GM19463 (cell line): ENCODE results near the gene DDX3X.
"Not testable (repeated sequence)": the region's sequence is repeated elsewhere in the genome, so short reads cannot be mapped to it uniquely, and the experiment has no call there.

Experiments
- ATAC-seq: cut with Tn5 transposase; IDR thresholded peaks from one replicate; pipeline ENCODE4 v1.9.1; 2021; ENCODE audit warnings: mild to moderate bottlenecking, moderate library complexity; ENCODE audit not compliant: unreplicated experiment

DDX3X gene

DNA sequence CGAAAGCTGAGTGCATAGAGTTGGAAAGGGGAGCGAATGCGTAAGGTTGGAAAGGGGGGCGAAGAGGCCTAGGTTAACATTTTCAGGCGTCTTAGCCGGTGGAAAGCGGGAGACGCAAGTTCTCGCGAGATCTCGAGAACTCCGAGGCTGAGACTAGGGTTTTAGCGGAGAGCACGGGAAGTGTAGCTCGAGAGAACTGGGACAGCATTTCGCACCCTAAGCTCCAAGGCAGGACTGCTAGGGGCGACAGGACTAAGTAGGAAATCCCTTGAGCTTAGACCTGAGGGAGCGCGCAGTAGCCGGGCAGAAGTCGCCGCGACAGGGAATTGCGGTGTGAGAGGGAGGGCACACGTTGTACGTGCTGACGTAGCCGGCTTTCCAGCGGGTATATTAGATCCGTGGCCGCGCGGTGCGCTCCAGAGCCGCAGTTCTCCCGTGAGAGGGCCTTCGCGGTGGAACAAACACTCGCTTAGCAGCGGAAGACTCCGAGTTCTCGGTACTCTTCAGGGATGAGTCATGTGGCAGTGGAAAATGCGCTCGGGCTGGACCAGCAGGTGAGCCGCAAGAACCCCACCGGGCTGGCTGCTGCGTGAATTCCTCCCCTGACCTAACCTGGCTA is at the start of gene DDX3X:
Gene DDX3X, plus strand, starts transcription at position 419 of the 619 bp plus-strand sequence. Its CDS starts 91 bp downstream, at position 510.
- peak; percentile 48 for ATAC-seq

- not testable (repeated sequence) for ATAC-seq
Observed at GRCh38 chrX:41285928-41286327, 48.0 kb upstream of the DDX3X start.

- no peak for ATAC-seq
Observed at GRCh38 chrX:41288641-41289040, 45.3 kb upstream of the DDX3X start.

GRCh38 chrX:41289095-41289494 is 44.9 kb upstream of the DDX3X start:
- no peak for ATAC-seq

GRCh38 chrX:41291309-41291708 is 42.7 kb upstream of the DDX3X start:
- ATAC-seq, result no peak

- no peak for ATAC-seq
Observed at GRCh38 chrX:41293269-41293668, 40.7 kb upstream of the DDX3X start.

GRCh38 chrX:41300758-41301437 is 33.1 kb upstream of the DDX3X start:
- no peak for ATAC-seq

DNA sequence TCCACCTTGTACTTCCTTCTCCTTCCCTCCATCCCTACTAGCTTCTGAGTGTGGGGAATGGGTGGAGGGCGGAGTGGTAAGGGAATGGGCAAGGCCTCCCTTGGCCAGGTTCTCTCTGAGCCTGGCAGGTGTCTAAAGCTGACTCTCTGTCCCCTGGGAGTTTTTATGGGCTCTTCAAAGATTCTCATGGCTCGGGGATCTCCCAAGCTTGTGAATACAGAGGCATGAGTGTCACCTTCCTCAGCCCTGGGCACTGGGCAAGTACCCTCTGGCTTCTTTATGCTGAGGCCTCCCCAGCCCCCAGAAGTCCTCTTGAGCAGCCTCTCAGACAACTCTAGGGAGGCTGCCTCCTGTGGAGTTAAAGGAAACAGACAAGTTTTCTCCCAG is 32.5 kb upstream of the DDX3X start:
- peak; percentile 66 for ATAC-seq

- no peak for ATAC-seq
Observed at GRCh38 chrX:41302370-41302769, 31.6 kb upstream of the DDX3X start.

GRCh38 chrX:41303013-41303412 is 30.9 kb upstream of the DDX3X start:
- no peak for ATAC-seq

- no peak for ATAC-seq
Observed at GRCh38 chrX:41304178-41304577, 29.8 kb upstream of the DDX3X start.

- no peak for ATAC-seq
Observed at GRCh38 chrX:41308884-41309647, 24.9 kb upstream of the DDX3X start.

DNA sequence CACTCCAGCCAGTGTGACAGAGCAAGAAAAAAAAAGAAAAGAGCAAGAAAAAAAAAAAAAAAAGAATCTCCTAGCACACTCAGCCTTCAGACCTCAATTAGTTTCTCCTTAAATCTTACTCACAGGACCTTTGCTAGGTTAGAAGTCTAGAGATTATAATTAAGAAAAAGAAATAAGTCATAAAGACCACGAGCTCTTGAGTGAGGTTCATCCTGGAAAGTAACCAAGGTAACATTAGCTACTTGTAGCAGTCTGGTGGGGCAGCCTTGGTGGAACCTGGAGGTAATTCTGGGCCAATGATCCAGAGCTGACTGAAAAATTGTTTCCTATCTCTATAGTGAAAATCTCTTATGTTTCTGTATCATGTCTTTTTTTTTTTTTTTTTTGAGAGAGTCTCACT is 21.2 kb upstream of the DDX3X start:
- ATAC-seq, result no peak

- ATAC-seq, result no peak
Observed at GRCh38 chrX:41313419-41313818, 20.5 kb upstream of the DDX3X start.

- no peak for ATAC-seq
Observed at GRCh38 chrX:41314204-41314603, 19.8 kb upstream of the DDX3X start.

DNA sequence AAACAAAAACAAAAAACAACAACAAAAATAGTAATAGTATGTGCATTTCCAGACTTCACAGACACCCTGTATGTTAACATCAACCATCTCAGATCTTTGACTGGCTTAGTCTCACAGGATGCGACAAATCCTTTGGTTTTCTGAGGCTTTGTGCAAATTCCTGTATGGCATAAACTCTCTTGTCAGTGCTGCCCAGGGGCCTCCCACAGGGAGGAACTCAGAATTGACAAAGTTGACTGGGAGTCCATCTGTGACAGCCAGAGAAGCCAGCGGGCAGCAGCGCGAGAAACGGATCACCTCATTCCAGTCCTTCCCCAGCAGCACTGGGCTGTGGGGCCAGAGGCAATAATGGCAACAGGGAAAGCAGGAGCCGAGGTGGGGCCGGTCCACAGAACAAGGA is 19.1 kb upstream of the DDX3X start:
- no peak for ATAC-seq

DNA sequence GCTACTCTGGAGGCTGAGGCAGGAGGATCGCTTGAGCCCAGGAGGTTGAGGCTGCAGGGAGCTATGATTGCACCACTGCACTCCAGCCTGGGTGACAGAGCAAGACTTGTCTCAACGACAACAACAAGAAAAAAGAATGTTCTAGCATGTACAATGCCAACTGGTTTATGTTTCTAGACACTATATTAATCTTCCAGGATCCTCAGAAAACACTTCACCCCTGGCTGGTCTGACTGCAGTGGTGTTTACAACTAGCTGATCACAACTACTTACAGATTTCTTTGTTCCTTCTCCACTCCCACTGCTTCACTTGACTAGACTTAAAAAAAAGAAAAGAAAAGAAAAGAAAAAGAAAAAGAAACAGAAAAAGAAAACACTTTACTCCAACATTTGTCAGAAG is 17.7 kb upstream of the DDX3X start:
- not testable (repeated sequence) for ATAC-seq

DNA sequence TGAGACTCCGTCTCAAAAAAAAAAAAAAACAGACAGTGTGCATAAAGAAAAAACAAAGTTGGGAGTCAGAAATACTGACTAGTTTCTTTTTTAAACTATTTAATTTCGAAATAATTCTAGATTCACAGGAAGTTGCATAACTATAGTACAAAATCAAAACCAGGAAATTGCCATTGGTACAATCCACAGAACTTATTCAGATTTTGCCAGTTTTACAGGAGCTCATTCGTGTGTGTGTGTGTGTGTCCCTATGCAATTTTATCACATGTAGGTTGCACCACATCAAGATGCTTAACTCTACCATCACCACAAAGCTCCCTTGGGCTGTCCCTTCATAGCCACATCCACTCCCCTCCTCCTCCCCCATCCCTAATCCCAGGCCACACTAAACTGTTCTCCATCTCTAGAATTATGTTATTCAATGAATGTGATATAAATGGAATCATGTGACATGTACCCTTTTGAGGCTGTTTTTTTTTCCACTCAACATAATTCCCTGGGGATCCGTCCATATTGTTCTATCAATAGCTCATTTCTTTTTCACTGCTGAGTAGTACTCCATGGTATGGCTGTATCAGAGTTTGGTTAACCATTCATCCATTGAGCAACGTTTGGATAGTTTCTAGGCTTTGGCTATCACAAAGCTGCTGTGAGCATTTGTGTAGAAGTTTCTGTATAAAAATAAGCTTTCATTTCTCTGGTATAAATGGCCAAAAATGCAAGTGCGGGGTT is 16.3 kb upstream of the DDX3X start:
- ATAC-seq, result no peak

- no peak for ATAC-seq
Observed at GRCh38 chrX:41320393-41320792, 13.6 kb upstream of the DDX3X start.

DNA sequence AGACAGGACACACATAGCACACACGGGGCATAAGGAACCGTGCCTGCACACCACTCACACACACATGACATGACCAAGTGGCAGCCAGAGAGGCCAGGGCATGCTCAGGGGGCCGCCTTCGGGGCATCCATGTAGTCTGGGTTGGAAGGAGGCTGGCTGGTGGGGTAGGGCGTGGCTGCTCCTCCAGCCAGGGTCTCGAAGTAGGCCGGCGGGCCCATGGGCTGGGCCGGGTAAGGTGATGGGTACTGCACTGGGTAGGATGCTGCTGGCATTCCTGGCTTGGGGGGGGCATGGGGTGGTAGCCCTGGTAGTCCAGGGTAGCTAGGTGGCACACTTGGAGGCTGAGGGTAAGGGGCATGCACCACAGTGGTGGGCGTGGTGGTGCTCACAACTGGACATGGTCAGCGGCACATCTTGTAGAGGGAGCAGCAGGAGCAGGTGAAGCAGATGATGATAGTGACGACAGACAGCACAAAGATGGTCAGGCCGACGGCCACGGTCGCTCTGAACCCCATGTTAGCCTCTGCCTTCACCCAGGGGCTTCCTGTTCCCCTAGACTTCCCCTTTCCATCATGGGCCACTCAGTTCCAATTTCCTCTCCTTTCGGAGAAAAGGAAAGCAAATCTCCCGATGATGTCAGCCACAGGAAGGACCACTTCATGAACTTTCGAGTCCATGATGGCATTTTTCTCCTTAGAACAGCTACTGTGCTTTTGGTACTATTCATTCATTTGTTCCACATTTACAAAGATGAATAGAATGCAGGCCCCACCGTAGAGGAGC is 10.9 kb upstream of the DDX3X start:
- no peak for ATAC-seq

GRCh38 chrX:41326431-41326830 is 7.5 kb upstream of the DDX3X start:
- ATAC-seq, result no peak
